SU-DHL-6 (cell line): ENCODE data around the gene POGLUT2.

ENCODE experiments used
- H2AFZ ChIP-seq: fragments of 200-600 bp; sonication (generic); 2 replicates; pipeline ENCODE4 v1.6.1; 2014; ENCODE audit warnings: low read depth, mild to moderate bottlenecking, moderate library complexity, mixed read lengths, antibody characterized with exemption, low read length; ENCODE audit not compliant: severe bottlenecking
- H3F3A ChIP-seq: fragments of 200-600 bp; shearing (Covaris generic); 2 replicates; pipeline ENCODE4 v1.6.0; 2016; ENCODE audit warnings: antibody characterized with exemption, mild to moderate bottlenecking; ENCODE audit not compliant: insufficient read depth
- H3K27ac ChIP-seq: fragments of 200-600 bp; sonication (generic); 2 replicates; pipeline ENCODE4 v1.5.1; 2016; ENCODE audit warnings: low read depth, mild to moderate bottlenecking, low read length, moderate library complexity, mixed read lengths
- H3K27me3 ChIP-seq: fragments of 200-600 bp; sonication (generic), shearing (Covaris generic); 2 replicates; pipeline ENCODE4 v1.6.0; 2014; ENCODE audit warnings: mild to moderate bottlenecking, low read length
- H3K36me3 ChIP-seq: fragments of 200-600 bp; sonication (generic); 2 replicates; pipeline ENCODE4 v1.6.1; 2014; ENCODE audit warnings: mild to moderate bottlenecking, low read length, mixed read lengths
- H3K4me2 ChIP-seq: fragments of 300-600, 200-600 bp; shearing (Covaris generic), sonication (generic); 2 replicates; pipeline ENCODE4 v1.6.0; 2014; ENCODE audit warnings: low read length, low read depth, mild to moderate bottlenecking; ENCODE audit not compliant: poor library complexity, severe bottlenecking
- H3K4me3 ChIP-seq: fragments of 200-600 bp; sonication (generic); 2 replicates; pipeline ENCODE4 v1.5.1; 2014; ENCODE audit warnings: antibody characterized with exemption, low read length, mild to moderate bottlenecking, mixed read lengths; ENCODE audit not compliant: insufficient read depth, poor library complexity, severe bottlenecking
- H3K79me2 ChIP-seq: fragments of 200-600 bp; sonication (generic); 2 replicates; pipeline ENCODE4 v1.6.1; 2014; ENCODE audit warnings: mild to moderate bottlenecking, low read length, moderate library complexity; ENCODE audit not compliant: insufficient read depth
- H3K9ac ChIP-seq: fragments of 200-600 bp; sonication (generic); 2 replicates; pipeline ENCODE4 v1.7.0; 2014; ENCODE audit warnings: mild to moderate bottlenecking, low read length
- H3K9me2 ChIP-seq: fragments of 200-600 bp; sonication (generic); replicated peaks from 2 replicates; pipeline ENCODE4 v1.6.1; 2014; ENCODE audit warnings: low read length; ENCODE audit not compliant: insufficient read depth
- H3K9me3 ChIP-seq: fragments of 200-600 bp; sonication (generic); 2 replicates; pipeline ENCODE4 v1.6.1; 2014; ENCODE audit warnings: low read length, mixed read lengths; ENCODE audit not compliant: insufficient read depth
- H4K20me1 ChIP-seq: fragments of 200-600 bp; sonication (generic); 2 replicates; pipeline ENCODE4 v1.6.1; 2014; ENCODE audit warnings: low read depth, mild to moderate bottlenecking, antibody characterized with exemption, low read length, moderate library complexity, mixed read lengths
- EZH2phosphoT487 ChIP-seq: fragments of 200-600 bp; sonication (generic), shearing (Covaris generic); conservative IDR thresholded peaks from 2 replicates; pipeline ENCODE4 v1.6.1; 2018; ENCODE audit warnings: mild to moderate bottlenecking, antibody characterized with exemption, low read length, moderate library complexity, mixed read lengths
- TF ChIP-seq, protein P1 (sequence below): fragments of 200-600 bp; sonication (generic); IDR thresholded peaks from one replicate; pipeline ENCODE4 v1.5.1; 2017; ENCODE audit warnings: antibody characterized with exemption, mild to moderate bottlenecking, low read length, moderate library complexity; ENCODE audit not compliant: insufficient read depth, poor library complexity, severe bottlenecking

The POGLUT2 gene

DNA sequence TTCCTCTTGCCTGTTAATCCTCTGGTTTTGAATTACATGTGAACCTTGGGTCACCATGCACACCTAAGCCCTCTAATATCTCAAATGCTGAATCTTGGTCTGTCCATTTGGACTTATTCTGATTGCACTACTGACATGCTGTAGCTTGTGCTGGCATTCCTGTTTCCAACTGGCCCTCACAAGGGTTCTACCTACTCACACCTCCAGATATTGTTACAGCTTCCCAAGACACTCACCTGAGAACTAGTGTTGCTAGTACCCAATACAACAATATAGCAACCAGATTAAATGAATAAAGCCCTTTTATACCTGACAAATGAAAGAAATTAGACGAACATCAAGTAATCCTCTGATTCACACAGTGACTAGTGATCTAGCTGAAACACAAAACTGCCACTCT is 41.8 kb downstream of the POGLUT2 start:
- Histone ChIP-seq H3K4me2 (no peak overlapping the region), H2AFZ (no peak overlapping the region), H3K9ac (no peak overlapping the region), H3K36me3 (no peaks in the 10 kb centered on the region), H3K9me3 (no peaks in the 10 kb centered on the region), H3K9me2 (no peaks in the 10 kb centered on the region), H4K20me1 (no peaks in the 10 kb centered on the region), H3K27ac (no peak overlapping the region), H3K27me3 (no peaks in the 10 kb centered on the region), H3K4me3 (no peak overlapping the region), H3F3A (no peaks in the 10 kb centered on the region), H3K79me2 (no peaks in the 10 kb centered on the region)
- no peak for TF ChIP-seq EZH2phosphoT487
- TF ChIP-seq, protein P1, sequence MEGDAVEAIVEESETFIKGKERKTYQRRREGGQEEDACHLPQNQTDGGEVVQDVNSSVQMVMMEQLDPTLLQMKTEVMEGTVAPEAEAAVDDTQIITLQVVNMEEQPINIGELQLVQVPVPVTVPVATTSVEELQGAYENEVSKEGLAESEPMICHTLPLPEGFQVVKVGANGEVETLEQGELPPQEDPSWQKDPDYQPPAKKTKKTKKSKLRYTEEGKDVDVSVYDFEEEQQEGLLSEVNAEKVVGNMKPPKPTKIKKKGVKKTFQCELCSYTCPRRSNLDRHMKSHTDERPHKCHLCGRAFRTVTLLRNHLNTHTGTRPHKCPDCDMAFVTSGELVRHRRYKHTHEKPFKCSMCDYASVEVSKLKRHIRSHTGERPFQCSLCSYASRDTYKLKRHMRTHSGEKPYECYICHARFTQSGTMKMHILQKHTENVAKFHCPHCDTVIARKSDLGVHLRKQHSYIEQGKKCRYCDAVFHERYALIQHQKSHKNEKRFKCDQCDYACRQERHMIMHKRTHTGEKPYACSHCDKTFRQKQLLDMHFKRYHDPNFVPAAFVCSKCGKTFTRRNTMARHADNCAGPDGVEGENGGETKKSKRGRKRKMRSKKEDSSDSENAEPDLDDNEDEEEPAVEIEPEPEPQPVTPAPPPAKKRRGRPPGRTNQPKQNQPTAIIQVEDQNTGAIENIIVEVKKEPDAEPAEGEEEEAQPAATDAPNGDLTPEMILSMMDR: no peak

- Histone ChIP-seq H3K27me3 (no peaks in the 10 kb centered on the region), H3K79me2 (no peaks in the 10 kb centered on the region), H3K9me3 (no peaks in the 10 kb centered on the region), H3K9ac (no peak overlapping the region), H4K20me1 (no peaks in the 10 kb centered on the region), H3K4me2 (no peak overlapping the region), H3F3A (no peaks in the 10 kb centered on the region), H3K9me2 (no peaks in the 10 kb centered on the region), H3K27ac (no peak overlapping the region), H2AFZ (no peak overlapping the region), H3K36me3 (no peaks in the 10 kb centered on the region), H3K4me3 (no peak overlapping the region)
- no peak for TF ChIP-seq EZH2phosphoT487
- TF ChIP-seq, protein P1: no peak
These were observed 46.9 kb downstream of the POGLUT2 start for GRCh38 chr13:102751886-102752285.

DNA sequence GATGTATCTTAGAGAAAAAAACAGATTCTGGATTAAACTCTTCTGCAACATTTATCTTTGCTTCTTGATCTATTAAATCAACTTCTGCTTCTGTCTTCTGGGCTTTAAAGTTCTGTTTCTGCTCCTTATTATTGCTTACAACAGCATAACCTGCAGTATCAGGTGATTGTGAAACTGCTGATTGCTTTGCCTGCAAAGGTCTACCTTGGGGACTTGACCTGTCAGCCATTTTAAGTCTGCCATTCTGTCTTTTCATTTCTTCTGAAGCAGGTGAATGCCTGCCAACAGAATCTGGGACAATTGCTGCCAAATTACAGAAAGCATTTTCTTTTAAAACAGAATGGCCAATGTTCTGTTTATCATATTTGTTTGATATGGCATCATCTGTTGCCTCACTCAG is 56.3 kb downstream of the POGLUT2 start:
- no peak for TF ChIP-seq EZH2phosphoT487
- TF ChIP-seq, protein P1: no peak
- H4K20me1 ChIP-seq: no peaks in the 10 kb centered on the region

GRCh38 chr13:102742101-102742500 is 56.7 kb downstream of the POGLUT2 start:
- H3K27ac ChIP-seq: no peak overlapping the region
- H3K4me3 ChIP-seq: no peak overlapping the region
- H3K4me2 ChIP-seq: no peak overlapping the region
- no peak overlapping the region for H2AFZ ChIP-seq
- no peaks in the 10 kb centered on the region for H3K9me2 ChIP-seq
- TF ChIP-seq, protein P1: no peak
- no peak for TF ChIP-seq EZH2phosphoT487
- H3K36me3 ChIP-seq: no peaks in the 10 kb centered on the region
- no peaks in the 10 kb centered on the region for H3K79me2 ChIP-seq
- H3K27me3 ChIP-seq: no peaks in the 10 kb centered on the region
- H3F3A ChIP-seq: no peaks in the 10 kb centered on the region
- H3K9me3 ChIP-seq: no peaks in the 10 kb centered on the region
- no peaks in the 10 kb centered on the region for H4K20me1 ChIP-seq
- H3K9ac ChIP-seq: no peak overlapping the region

More for the DNA sequence above, 56.3 kb downstream of the POGLUT2 start:
- Histone ChIP-seq H3K9me2 (no peaks in the 10 kb centered on the region), H3K9me3 (no peaks in the 10 kb centered on the region), H3K4me2 (no peak overlapping the region), H3K79me2 (no peaks in the 10 kb centered on the region), H3K9ac (no peak overlapping the region), H3K4me3 (no peak overlapping the region), H3K36me3 (no peaks in the 10 kb centered on the region), H3K27me3 (no peaks in the 10 kb centered on the region), H3F3A (no peaks in the 10 kb centered on the region), H3K27ac (no peak overlapping the region), H2AFZ (no peak overlapping the region)
